Tibial nerve (tissue), 4 donors: ENCODE measurements around the gene SEMA3A.

Experiments
- EP300 ChIP-seq, 2 donors: sonication (generic); formaldehyde crosslinking; IDR thresholded peaks; one replicate each; pipeline ENCODE4 v1.6.1; 2017; ENCODE audit warnings: antibody characterized with exemption in 2 of 2, mild to moderate bottlenecking in 1 of 2
- TF ChIP-seq, protein P1 (sequence below), 5 experiments: fragments of 200-600 bp in 3 of 5; fragments of 450-650 bp in 2 of 5; sonication (generic) in 3 of 5; IDR thresholded peaks; one replicate each; pipeline ENCODE4 v1.5.1; 2016 to 2019; ENCODE audit warnings: antibody characterized with exemption in 5 of 5, mild to moderate bottlenecking in 3 of 5, moderate library complexity in 2 of 5

DNA sequence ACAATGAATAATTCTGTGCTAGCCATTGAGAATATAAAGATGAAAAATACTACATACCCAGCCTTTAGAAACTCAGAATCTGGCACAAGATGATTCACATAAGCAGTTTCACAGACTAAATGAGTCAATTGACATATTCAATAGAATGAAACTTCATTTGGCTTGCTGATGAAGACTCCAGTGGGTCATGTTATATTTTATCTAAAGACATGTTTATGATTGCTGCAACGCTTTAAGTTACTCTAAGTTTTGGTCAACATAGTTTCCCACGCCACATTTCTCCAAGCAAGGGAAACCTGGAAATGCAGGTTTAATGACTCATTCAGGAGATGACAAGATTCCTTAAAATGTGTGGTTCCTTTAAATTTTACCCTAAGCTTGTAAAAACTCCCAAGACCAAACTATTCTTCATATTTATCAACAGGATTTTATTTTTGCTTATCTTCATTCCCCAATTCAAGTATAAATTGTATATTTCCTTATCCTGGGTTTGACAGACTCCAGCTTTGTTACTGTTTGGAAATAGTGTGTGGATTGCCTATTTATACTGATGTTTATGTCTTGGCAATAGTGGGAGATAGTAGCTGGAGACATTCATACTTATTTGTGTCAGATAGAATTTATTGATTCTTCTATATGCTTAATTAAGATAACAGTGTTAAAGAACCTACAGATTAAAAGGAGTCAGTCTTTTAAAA lies 6.6 kb downstream of the SEMA3A start:
- TF ChIP-seq, protein P1, sequence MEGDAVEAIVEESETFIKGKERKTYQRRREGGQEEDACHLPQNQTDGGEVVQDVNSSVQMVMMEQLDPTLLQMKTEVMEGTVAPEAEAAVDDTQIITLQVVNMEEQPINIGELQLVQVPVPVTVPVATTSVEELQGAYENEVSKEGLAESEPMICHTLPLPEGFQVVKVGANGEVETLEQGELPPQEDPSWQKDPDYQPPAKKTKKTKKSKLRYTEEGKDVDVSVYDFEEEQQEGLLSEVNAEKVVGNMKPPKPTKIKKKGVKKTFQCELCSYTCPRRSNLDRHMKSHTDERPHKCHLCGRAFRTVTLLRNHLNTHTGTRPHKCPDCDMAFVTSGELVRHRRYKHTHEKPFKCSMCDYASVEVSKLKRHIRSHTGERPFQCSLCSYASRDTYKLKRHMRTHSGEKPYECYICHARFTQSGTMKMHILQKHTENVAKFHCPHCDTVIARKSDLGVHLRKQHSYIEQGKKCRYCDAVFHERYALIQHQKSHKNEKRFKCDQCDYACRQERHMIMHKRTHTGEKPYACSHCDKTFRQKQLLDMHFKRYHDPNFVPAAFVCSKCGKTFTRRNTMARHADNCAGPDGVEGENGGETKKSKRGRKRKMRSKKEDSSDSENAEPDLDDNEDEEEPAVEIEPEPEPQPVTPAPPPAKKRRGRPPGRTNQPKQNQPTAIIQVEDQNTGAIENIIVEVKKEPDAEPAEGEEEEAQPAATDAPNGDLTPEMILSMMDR (IDR thresholded peaks at IDR 0.05) = no peak
- no peak for TF ChIP-seq EP300 (IDR thresholded peaks at IDR 0.05)
